Mononuclear cell (primary cell): Measurements from ENCODE around the gene KRCC1. TPM values are rescaled to one million over a fixed set of nuclear protein-coding genes. Genes with fewer than 3 reads are reported as not detected.
"Not testable (repeated sequence)": the region's sequence is repeated elsewhere in the genome, so short reads cannot be mapped to it uniquely, and the experiment has no call there.

Experiments used
- H3K27me3 ChIP-seq: 2 replicates; pipeline ENCODE4 v1.6.0; 2011; ENCODE audit warnings: low read length, control low read depth; ENCODE audit not compliant: insufficient read depth
- H3K4me1 ChIP-seq: 2 replicates; pipeline ENCODE4 v1.5.1; 2011; ENCODE audit warnings: mild to moderate bottlenecking, low read length, control low read depth; ENCODE audit not compliant: insufficient read depth
- H3K4me3 ChIP-seq: 2 replicates; pipeline ENCODE4 v1.5.1; 2011; ENCODE audit warnings: mild to moderate bottlenecking, low read length, moderate library complexity
- H3K9me3 ChIP-seq: 2 replicates; pipeline ENCODE4 v1.5.1; 2011; ENCODE audit warnings: low read depth, mild to moderate bottlenecking, control low read depth, low read length
- total RNA-seq: library from RNA; depleted of rRNA; stranded (reverse); fragments of >200 nt; gene quantifications from one replicate; pipeline ENCODE4 v1.2.3, GENCODE V29; 2012

KRCC1 gene
- total RNA-seq, 1 donor: 3.5 TPM

- no peak overlapping the region for H3K4me3 ChIP-seq
- H3K27me3 ChIP-seq: no peaks in the 10 kb centered on the region
- H3K9me3 ChIP-seq: no peaks in the 10 kb centered on the region
- H3K4me1 ChIP-seq: no peaks in the 10 kb centered on the region
Measured at GRCh38 chr2:88010136-88010535, 45.4 kb downstream of the KRCC1 start.

- H3K9me3 ChIP-seq: no peaks in the 10 kb centered on the region
- H3K4me1 ChIP-seq: no peaks in the 10 kb centered on the region
- H3K27me3 ChIP-seq: no peaks in the 10 kb centered on the region
- no peak overlapping the region for H3K4me3 ChIP-seq
Measured at GRCh38 chr2:88006912-88007439, 48.6 kb downstream of the KRCC1 start.

- Histone ChIP-seq H3K4me1 (peaks cover 4% of the 10 kb centered on the region), H3K27me3 (no peaks in the 10 kb centered on the region), H3K4me3 (no peak overlapping the region), H3K9me3 (no peaks in the 10 kb centered on the region)
Measured at GRCh38 chr2:88005776-88006175, 49.8 kb downstream of the KRCC1 start.

DNA sequence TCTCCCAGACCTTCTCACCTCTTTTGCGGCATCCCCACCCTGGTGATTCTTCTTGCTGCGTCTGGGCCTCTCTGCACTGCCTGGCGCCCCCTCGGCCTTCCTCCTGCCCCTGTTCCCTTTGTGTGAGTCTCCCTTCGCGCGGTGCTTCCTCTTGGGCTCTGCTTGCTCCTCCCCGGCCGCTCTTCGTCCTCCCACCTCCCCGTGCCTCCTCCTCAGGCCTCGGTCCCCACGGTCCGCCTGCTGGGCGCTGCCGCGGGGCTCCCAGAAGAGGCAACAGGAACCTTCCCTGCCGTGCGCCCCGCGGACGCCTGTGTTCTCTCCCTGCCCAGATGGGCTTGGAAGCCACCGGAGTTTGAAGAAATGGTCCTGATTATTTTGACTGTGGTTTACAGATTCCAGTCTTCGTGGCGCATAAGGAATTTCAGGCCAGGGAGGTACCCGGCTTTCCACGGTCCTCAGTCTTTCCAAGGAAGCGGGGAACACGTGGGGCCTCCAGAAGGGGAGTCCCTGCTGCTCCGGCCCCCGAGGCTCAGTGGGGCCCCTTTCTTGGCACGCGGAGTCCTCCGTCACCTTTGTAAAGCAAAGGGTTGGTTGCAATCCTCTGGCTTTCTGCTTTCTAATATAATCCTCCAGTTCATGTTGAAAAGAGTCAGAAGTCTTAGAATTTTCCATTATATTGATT lies 52.4 kb downstream of the KRCC1 start:
- Histone ChIP-seq H3K4me1 (peaks cover 4% of the 10 kb centered on the region), H3K27me3 (no peaks in the 10 kb centered on the region), H3K4me3 (no peak overlapping the region), H3K9me3 (no peaks in the 10 kb centered on the region)

DNA sequence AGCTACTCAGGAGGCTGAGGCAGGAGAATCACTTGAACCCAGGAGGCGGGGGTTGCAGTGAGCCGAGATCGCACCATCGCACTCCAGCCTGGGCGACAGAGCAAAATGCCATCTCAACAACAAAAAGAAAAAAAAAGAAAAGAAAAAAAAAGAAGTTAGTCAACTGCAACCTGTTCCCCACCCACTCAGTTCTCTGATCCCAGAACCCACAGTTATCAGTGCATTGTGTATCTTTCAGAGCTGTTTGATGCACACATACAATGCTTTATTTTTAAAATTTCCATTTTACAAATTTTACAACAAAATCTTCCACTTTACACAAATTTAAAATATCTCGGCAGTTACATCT lies 53.2 kb downstream of the KRCC1 start:
- H3K27me3 ChIP-seq: no peaks in the 10 kb centered on the region
- no peak overlapping the region for H3K4me3 ChIP-seq
- peaks cover 4% of the 10 kb centered on the region for H3K4me1 ChIP-seq
- H3K9me3 ChIP-seq: no peaks in the 10 kb centered on the region

DNA sequence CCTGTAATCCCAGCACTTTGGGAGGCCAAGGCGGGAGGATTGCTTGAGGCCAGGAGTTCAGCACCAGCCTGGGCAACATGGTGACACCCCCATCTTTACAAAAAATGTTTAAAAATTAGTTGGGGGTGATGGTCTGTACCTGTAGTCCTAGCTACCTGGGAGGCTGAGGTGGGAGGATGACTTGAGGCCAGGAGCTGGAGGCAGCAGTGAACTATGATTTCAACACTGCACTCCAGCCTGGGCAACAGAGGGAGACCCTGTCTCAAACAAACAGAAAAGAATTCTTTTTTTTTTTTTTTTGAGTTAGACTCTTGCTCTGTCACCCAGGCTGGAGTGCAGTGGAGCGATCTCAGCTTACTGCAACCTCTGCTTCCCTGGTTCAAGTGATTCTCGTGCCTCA lies 55.1 kb downstream of the KRCC1 start:
- H3K4me3 ChIP-seq, H3K27me3 ChIP-seq, H3K9me3 ChIP-seq: not testable (repeated sequence)
- H3K4me1 ChIP-seq: peaks cover 16% of the 10 kb centered on the region

DNA sequence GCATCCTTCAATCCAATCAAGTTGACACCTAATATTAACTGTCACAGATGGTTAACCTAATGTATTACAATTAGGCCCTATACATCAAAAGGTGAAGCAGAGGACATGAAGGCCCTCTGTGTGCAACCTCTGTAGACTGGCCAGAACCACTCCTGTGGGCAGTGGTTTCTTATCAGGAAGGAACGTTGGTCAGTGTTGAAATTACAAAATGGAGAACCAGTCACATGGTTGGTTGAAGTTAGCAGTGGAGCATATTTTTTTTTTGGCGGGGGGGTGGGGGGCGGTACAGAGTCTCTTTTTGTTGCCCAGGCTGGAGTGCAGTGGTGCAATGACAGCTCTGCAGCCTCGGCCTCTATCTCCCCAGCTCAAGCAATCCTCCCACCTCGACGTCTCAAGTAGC lies 59.0 kb downstream of the KRCC1 start:
- Histone ChIP-seq H3K4me1 (peaks cover 14% of the 10 kb centered on the region), H3K27me3 (no peaks in the 10 kb centered on the region), H3K4me3 (no peak overlapping the region), H3K9me3 (no peaks in the 10 kb centered on the region)

GRCh38 chr2:87995756-87996155 lies 59.8 kb downstream of the KRCC1 start:
- peaks cover 12% of the 10 kb centered on the region for H3K4me1 ChIP-seq
- no peaks in the 10 kb centered on the region for H3K9me3 ChIP-seq
- no peaks in the 10 kb centered on the region for H3K27me3 ChIP-seq
- no peak overlapping the region for H3K4me3 ChIP-seq

DNA sequence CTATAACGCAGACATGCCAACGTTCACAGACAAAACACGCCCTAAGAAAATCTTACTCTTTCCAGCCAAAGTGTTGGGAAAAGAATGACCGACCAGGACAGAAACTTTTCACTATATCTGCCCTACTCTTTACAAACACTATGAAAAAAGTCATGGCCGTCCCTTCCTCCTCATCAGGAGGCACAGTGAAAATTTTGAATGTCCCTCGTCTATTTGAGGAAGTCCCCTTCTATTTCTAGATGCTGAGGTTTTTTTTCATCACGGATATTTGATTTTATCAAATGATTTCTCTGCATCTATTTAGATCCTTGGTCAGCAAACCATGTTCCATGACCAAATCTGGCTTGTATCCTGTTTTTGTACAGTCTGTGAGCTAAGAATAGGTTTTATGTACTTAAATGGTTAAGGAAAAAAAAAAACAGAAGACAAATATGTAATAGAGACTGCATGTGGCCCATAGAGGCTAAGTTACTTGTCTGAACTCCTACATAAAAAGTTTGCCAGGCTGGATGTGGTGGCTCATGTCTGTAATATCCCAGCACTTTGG lies 61.2 kb downstream of the KRCC1 start:
- H3K4me1 ChIP-seq: peaks cover 12% of the 10 kb centered on the region
- H3K9me3 ChIP-seq, H3K4me3 ChIP-seq, H3K27me3 ChIP-seq: not testable (repeated sequence)

- not testable (repeated sequence) for H3K4me3 ChIP-seq, H3K27me3 ChIP-seq, H3K9me3 ChIP-seq
- peaks cover 12% of the 10 kb centered on the region for H3K4me1 ChIP-seq
Measured at GRCh38 chr2:87992569-87992968, 63.0 kb downstream of the KRCC1 start.

DNA sequence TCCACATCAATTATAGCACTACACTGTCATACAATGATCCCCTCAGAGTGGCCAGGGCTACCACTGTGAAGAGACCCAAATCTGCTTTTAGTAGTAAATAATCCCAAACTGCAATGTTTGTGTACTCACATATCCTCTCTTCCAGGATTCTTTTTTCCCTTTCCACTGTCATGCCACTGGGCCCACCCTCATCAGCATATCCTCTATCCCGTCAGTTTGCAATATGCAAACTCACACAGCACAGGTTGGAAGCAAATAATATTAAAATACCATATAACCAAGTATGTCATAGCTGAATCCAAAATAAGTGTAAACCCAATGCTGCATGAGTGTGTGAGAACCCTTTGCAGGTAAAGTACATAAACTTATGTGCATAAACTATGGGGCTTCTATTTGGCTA lies 68.1 kb downstream of the KRCC1 start:
- not testable (repeated sequence) for H3K27me3 ChIP-seq, H3K4me1 ChIP-seq, H3K9me3 ChIP-seq, H3K4me3 ChIP-seq

GRCh38 chr2:87985902-87986301 lies 69.7 kb downstream of the KRCC1 start:
- not testable (repeated sequence) for H3K9me3 ChIP-seq, H3K4me1 ChIP-seq, H3K4me3 ChIP-seq, H3K27me3 ChIP-seq

DNA sequence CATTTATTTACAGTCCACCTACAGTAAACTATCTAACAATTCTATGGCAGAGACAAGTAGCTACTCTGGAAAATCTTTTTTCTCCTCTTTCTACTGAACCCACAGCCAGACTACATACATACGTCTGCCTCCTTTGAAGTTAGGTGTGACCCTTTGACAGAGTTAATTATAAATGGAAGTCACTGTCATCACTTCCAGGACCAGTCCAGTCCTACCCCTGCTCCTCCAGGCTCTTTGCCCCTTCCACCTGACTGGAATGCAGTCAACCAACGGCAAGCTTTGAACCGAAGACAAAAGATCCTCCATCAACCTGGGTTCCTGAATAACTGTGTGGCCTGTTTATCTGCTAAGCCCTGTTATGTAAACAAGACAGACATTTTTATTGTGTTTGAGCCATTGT lies 74.4 kb downstream of the KRCC1 start:
- not testable (repeated sequence) for H3K4me1 ChIP-seq, H3K4me3 ChIP-seq, H3K9me3 ChIP-seq, H3K27me3 ChIP-seq
